Measurements from ENCODE around the gene MICB.
"Not testable (repeated sequence)": the region's sequence is repeated elsewhere in the genome, so short reads cannot be mapped to it uniquely, and the experiment has no call there.

MICB gene

DNA sequence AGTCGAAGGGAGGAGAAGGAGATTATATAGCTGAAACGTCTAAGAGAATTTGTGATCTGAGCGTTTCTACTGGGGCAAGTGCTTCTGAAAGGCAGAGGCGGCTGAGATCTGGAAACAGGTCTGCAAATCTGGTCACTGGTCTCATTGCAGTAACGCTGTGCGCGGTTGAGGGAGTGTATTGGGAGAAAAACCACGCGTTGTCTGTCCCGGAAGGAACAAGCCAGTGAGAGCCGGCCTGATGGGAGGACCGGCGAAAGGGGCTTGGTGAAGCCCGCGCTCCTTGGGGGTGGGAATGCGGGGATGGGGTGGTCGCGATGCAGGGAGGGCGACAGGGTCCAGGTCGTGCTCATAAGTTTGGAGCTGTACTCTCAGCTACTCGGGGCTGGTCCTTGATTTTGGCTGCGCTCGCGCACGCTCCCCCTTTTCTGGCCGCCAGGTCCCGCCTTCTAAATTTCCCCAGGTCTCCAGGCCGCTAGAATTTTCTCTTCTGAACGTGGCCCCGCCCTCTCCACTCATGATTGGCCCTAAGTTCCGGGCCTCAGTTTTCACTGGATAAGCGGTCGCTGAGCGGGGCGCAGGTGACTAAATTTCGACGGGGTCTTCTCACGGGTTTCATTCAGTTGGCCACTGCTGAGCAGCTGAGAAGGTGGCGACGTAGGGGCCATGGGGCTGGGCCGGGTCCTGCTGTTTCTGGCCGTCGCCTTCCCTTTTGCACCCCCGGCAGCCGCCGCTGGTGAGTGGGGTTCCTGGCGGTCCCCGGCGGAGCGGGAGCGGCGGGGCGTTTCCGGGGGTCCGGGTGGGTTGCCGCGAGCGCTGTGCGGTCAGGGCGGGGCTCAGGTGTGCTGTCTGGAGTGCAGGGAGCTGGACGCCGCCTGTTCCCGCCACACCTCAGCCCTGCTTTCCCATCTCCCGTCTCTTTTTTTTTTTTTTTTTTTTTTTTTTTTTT, at the start of gene MICB:
Gene MICB (plus strand): TSS at position 615 of the 946 bp plus-strand sequence. CDS start 49 bp downstream, at position 664.
- peak; percentile 54 for DNase-seq (ENCODE audit: low read depth)

DNA sequence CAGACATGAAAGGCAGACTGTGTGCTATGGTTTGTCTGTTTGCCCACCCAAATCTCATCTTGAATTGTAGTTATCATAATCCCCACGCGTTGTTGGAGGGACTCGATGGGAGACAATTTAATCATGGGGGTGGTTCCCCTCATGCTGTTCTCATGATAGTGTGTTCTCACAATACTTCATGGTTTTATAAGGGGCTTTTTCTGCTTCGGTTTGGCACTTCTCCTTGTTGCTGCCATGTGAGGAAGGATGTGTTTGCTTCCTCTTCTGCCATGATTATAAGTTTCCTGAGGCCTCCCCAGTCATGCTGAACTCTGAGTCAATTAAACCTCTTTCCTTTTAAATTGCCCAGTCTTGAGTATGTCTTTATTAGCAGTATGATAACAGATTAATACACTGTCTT, 47.2 kb upstream of the MICB start:
- DNase-seq (ENCODE audit: low read depth) = no peak

DNA sequence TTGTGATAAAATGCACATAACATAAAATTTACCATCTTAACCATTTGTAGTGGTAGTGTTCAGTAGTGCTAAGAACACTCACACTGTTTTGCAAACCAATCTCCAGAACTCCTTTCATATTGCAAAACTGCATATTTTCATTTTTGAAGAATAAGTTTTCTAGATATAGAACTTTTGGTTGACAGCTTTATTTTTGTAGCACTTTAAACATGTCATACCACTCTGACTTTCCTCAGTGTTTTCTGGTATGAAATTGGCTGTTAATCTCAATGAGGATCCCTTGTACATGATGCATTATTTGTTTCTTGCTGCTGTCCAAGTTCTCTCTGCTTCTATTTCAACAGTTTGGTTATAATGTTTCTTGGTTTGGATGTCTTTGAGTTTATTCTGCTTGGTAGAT, 45.1 kb upstream of the MICB start:
- no peak for DNase-seq (ENCODE audit: low read depth)

DNA sequence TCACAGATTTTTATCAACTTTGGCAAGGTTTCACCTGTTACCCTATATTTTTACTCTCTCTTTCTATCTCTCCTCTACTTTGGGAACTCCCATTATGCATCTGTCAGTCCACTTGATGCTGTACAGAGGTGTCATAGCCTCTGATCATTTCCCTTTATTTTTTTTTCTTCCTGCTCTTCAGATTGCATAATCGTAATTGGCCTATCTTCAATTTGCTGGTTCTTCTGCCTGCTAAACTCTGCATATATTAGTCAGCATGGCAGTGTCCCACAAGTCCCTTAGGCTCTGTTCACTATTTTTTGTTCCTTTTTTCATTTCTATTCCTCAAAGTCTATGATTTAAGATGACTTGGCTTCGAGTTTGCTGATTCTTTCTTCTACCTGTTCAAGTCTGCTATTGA, 44.7 kb upstream of the MICB start:
- no peak for DNase-seq (ENCODE audit: low read depth)

DNA sequence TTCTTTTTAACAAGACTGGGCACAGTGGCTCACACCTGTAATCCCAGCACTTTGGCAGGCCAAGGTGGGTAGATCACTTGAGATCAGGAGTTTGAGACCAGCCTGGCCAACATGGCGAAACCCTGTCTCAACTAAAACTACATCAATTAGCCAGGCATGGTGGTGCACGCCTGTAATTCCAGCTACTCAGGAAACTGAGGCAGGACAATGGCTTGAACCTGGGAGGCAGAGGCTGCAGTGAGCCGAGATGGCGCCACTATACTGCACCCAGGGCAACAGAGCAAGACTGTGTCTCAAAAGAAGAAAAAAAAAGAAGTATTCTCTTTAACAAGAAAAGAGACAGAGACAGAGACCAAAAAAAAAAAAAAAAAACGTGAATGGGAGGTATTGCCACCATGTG, 38.1 kb upstream of the MICB start:
- not testable (repeated sequence) for DNase-seq (ENCODE audit: low read depth)

DNA sequence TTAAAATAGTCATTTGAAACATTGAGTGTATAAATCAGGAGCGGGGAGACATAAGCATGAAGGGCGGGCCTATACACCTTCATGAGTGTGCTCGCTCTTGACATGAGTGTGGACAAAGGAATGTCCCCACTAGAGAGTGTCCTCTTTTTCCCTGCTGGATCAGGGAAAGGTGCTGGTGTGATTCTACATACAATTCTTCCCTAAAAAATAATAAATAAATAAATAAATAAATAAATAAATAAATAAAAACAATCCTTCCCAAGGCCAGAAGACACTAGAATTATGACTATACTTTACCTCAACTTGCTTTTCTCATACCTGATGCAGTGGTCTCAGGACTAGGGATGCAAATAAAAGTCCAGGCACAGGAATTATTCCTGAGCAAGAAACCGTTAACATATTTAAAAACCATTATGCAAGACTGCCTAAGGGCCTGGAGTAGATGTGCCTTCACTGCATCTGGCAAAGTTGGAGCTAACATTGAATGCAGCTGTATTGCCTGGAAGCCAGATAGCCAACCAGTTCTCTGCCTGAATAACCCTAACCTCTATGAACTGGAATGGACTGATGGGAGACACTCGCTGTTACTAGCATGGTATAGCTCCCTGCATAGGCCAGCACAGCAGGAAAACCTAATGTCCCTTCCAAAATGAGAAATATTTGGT, 37.5 kb upstream of the MICB start:
- no peak for DNase-seq (ENCODE audit: low read depth)

DNA sequence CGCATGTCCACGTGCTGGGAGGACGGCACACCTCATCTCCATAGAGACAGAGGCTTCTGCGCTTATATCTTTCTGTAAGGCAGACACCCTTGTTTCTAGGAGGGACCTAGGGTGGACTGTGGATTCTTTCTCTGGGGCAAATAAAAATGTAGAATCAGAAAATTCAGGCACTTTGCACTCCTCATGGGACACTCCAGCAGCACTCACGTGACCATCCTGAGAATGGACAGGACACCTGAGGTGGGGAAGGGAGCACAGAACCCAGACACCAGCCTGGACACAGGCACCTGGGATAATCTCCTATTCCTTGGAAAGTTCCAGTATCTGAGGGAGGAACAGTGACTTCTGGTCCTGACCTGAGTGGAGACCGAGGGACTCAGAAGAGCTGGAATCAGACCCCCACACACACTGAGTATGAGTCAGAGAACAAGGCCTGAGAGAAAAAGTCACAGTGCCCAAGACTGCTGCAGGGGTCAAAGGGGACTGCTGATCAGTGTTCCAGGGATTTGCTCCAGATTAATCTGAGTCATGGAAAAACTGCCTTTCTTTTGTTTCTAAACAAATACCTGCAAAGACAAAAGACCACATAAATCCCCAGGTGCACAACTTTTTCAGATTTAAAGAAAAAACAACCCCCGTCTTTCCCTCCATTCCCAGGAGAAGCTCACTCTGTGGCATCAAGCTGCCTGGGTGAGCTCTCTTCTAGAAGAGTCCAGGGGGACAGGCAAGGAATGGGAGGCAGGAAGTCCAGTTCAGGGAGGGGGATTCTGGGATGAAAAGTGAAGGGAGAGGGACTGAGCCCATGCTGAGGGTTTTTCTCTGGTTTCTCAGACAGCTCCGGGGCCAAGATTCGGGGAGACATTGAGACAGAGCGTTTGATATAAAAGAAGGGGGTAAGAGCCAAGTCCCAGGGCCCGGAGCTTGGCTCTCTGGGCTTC, 35.6 kb upstream of the MICB start:
- DNase-seq (ENCODE audit: low read depth) = no peak

DNA sequence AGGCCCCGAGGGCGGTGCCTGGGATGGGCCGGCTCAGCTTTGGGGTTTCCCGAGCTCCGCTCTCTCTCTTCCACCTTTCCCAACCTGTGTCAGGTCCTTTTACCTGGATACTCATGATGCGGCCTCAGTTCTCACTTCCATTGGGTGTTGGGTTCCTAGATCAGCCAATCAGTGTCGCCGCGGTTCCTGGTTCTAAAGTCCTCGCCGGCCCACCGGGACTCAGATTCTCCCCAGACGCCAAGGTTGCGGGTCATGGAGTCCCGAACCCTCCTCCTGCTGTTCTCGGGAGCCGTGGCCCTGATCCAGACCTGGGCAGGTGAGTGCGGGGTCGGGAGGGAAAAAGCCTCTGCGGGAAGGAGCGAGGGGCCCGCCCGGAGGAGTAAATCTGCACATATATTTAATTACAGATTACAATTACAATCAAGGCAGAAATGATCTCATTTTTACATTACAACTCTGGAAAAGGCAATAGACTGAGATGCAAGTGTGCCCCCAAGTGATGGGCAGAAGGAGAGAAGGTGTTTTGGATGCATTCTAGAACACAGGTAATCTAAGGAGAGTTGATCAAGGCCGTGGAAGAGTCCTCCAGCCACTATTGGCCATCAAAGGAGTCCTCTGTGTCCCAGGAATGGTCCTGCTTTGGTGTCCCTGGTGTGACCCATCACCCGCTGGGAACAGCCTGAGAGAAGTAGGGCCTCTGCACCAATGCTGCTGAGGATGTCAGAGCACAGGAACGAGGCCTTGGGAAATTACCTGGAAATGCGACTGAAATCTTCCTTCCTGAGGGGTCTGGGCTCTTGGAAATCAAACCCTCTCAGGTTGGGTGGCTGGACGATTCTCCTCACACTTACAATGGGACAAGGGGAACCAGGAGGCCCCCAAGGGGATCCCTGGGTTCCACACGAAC, 34.7 kb upstream of the MICB start:
- peak; percentile 62 for DNase-seq (ENCODE audit: low read depth)

DNA sequence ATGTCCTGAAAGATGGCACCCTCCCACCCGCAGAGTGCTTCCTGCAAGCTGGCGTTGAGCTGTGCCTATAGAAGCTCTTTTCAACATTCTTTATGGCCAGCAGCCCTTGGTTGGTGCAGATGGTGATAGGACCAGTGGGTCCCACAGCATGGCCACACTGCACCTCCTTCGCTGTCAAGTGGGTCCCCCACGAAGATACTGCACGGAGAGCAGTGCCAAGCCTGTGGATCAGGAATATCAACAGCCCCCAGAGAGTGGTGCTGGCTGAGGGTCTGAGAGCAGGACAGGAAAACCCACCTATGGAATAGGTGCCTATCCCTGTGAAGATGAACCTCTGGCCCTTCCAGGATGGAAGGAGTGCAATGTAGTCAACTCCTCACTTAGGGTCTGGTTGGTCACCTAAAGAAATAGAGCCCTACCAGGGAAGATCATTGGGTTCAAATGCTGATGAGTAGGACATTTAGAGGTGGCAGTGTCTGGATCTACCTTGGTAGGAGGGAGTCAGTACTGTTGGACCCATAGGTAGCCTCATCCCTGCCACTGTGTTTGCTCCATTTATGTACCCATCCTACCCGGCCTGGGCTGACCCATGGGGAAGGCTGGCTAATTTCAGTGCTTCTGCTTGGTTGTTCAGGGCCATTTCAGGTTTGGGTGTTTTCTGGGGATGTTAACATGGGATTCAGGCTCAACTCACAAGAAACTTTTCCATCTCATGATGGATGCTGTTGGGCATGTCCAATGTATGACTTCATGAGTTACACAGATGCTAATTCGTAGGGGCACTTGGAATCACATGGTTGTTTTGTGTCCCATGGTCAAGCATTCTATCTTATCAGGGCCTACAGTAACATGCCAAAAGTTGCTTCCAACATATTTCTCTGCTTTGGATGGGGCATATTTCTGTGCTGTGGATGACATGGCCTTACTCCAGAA, 33.4 kb upstream of the MICB start:
- no peak for DNase-seq (ENCODE audit: low read depth)

DNA sequence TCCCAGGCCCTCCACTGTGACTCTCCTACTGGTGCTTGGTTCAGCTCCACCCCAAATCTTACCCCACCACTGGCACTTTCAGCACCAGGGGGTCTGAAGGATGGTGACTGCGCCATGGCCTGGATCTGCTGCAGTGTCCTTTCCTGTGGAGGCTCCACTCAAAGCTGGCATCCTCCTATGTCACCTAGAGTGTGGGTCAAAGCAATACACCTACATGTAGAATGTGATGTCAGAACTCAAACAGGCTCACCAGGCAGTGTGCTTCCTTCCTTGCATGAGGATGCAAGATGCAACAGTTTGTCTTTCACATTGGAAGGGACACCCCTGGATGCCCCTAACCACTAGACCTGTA, 32.8 kb upstream of the MICB start:
- DNase-seq (ENCODE audit: low read depth) = no peak

DNA sequence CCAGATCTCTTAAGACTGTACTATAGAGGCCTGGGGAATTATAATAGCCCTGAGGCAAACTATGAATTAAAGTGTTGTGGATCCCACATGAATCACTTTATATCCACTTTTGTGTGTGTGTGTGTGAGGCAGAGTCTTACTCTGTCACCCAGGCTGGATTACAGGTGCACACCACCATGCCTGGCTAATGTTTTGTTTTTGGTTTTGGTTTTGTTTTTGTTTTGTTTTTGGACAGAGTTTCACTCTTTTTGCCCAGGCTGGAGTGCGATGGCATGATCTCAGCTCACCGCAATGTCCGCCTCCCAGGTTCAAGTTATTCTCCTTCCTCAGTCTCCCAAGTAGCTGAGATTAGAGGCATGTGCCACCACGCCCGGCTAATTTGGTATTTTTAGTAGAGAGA, 32.2 kb upstream of the MICB start:
- DNase-seq (ENCODE audit: low read depth) = no peak

DNA sequence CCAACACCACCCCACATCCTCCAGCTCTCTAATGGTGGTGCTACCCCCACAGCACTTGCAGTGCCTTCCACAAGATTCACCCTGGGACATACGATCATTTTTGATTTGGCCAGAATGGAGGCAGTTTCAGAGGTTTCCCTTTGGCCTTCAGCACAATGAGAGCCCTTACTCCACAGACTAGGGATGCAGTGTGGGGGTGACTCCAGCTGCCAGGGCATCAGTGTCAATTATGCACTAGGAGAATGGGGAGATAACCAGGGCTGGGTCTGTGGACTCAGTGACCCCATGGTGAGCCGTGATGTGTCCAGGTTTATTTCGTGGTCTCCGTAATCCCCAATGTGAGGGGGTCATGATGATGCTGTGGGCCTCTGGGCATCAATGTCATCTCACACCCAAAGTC, 31.5 kb upstream of the MICB start:
- no peak for DNase-seq (ENCODE audit: low read depth)

DNA sequence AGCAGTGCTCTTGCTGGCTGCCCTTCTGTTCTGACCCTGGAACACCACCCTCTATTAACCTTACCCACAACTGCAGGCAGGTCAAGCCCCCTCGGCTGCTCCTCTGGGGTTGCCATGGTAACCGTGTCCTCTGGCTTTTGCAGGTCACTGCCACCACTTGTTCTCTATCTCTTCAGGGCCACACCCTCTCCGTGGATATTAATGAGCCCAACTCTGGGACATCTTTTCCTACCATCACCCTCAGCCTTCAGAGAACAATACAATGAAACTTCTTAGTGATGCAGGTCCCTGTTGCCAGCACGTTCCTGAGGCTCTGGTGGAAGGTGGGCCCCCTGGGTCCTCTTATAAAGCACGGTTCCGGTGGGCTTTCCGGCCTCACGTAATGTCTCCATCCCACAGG, 30.8 kb upstream of the MICB start:
- no peak for DNase-seq (ENCODE audit: low read depth)

DNA sequence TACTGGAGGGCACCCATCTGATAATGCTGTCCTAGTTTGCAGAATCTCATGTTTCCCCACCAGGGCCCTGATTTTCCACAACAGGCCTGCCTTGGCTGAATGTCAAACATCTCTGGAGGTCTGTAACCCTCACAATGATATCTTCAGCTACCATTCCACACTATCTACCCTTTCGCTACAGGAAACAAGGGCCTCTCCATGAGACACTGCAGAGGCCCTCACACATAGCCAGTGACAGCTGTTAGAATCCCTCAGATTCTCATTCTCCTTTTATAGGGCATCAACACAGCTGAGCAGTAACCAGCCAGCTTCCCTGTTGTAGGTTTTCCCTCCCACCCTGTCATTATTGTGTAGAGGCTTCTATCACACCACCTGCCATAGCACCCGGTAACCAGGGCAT, 29.6 kb upstream of the MICB start:
- DNase-seq (ENCODE audit: low read depth) = no peak

DNA sequence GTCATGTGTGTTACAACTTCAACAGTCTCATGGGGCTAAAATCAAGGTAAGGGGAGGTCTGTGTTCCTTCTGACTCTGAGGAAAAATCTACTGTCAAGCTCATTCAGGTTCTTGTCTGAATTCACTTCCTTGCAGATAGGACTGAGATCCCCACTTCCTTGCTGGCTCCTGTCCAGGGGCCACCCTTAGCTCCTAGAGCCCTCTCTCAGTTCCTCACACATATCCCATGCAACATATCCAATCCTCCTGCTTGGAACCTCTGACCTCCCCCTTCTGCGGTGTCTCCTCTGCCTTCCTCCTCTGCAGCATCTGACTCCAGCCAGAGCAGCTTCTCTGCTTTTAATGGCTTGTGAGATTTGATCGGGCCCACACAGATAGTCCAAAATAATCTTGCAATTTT, 27.1 kb upstream of the MICB start:
- DNase-seq (ENCODE audit: low read depth) = no peak

DNA sequence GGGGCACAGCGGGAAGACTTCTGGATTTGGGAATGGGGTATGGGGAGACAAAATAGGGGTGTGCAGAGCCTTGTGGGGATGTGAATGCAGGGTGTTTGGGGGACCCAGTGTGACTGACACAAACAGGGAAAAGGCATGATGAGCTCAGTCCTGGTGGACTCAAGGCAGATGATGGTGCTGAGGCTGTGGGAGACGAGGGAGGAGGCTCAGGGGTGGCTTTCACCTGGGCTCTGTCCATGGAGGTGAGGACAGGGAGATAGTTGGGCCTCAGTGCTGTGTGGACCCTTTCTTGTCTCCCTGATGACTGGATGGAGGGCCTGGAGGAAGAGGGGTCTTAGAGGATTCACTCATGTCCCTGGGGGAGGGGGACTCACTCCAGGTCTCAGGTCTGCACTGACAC, 26.2 kb upstream of the MICB start:
- DNase-seq (ENCODE audit: low read depth) = no peak

DNA sequence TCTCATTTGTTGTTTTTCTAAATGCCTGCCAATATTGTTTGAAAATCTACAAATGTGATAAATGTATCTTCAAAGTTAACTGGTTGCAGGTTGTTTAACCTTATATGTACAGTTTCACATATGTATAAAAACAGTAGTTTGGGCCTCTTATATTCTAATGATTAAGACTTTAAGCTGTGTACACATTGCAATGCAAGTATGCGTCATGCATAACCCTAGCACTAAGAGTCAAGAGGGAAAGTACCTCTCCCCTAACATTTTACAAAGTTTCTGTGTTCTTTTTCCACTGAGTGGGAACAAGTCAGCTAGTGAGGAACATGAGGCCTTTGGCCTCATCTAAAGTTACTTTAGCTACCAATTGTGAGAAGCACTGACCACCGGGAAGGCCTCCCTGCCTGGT, 25.7 kb upstream of the MICB start:
- DNase-seq (ENCODE audit: low read depth) = no peak

DNA sequence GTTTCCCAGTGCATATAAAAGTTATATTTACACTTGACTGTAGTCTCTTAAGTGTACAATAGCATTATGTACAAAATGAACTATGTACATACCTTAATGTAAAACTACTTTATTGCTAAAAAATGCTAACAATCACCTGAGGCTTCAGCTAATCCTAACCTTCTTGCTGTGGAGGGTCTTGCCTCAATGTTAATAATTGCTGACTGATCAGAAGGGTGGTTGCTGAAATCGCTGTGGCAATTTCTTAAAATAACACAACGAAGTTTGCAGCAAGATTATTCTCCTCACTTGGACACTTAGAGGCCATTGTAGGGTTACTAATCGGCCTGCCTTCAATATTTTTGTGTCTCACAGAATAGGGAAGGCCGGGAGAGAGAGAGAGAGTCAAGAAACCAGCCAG, 24.7 kb upstream of the MICB start:
- no peak for DNase-seq (ENCODE audit: low read depth)

DNA sequence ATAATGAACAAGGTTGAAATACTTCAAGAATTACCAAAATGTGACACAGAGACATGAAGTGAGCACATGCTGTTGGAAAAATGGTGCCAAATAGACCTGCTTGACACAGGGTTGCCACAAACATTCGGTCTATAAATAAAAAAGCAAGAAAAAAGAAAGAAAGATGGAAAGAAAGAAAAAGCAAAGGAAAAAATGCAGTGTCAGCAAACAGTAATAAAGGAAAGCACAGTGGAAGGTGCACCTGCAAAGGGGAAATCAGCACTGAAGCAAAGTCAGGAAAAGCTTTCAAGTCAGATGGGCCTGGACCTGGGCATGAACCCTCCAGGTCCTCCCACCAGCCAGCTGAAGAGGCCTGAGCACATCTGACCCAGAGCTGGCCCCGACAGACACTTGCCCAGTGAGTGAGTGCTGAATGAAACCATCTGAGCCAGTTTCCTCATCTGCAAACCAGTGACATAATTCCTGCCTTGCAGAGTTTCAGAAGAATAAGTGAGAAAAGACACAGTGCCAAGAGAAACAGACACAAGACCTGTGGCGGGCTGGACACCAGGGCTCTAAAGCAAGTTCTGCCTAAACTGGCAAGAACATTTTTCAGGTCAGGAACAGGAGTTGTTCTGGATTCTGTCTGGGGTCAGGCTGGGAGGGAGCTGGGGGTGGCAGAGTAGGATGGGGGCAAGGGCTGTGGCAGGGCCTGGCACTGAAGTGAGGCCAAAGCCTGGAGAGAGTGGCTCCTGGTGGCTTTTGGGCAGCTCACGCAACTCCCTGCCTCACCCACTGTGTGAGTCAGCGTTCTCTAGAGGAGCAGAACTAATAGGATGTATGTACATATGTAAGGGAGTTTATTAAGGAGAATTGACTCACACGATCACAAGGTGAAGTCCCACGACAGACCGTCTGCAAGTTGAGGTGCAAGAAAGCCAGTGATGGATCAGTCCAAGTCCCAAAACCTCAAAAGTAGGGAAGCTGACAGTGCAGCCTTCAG, 23.9 kb upstream of the MICB start:
- DNase-seq (ENCODE audit: low read depth) = no peak

Measured in stimulated activated CD8-positive, alpha-beta memory T cell treated with anti-CD3 and anti-CD28 coated beads, Interleukin-15, amount 100 ng/mL, for 24 hours (primary cell).